Stimulated activated CD4-positive, alpha-beta T cell treated with anti-CD3 and anti-CD28 coated beads, Interleukin-4, amount 100 ng/mL, for 48 hours (primary cell): Measurements from ENCODE around the gene PPM1M.
"Not testable (repeated sequence)": the region's sequence is repeated elsewhere in the genome, so short reads cannot be mapped to it uniquely, and the experiment has no call there.

Experiments
- DNase-seq, 2 donors: peaks; one replicate each; pipeline ENCODE4 v3.0.0-alpha.2; 2020; ENCODE audit warnings: low read depth in 2 of 2

The PPM1M gene

DNA sequence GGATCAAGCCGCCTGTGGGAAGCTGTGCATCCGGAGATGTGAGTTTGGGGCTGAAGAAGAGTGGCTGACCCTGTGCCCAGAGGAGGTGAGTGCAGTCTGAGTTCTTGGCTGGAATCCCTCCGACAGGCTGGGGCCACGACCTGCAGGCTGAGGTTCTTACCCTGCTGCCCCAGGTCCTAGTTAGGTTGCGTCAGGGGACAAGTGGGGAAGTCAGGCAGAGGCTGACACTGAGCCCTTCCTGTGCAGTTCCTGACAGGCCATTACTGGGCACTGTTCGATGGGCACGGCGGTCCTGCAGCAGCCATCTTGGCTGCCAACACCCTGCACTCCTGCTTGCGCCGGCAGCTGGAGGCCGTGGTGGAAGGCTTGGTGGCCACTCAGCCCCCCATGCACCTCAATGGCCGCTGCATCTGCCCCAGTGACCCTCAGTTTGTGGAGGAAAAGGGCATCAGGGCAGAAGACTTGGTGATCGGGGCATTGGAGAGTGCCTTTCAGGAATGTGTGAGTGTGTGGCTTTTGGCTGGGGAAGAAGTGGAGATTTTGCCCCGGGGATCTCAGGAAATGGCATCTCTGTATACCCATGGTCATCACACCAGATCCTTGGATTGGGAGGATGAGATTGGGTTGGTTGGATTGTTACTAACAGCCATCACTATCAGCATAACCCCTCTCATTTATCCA is 1.3 kb downstream of the PPM1M start:
- no peak for DNase-seq

GRCh38 chr3:52247409-52248164 is 2.0 kb downstream of the PPM1M start:
- no peak for DNase-seq

GRCh38 chr3:52248165-52248541 is 2.6 kb downstream of the PPM1M start:
- DNase-seq = no peak

DNA sequence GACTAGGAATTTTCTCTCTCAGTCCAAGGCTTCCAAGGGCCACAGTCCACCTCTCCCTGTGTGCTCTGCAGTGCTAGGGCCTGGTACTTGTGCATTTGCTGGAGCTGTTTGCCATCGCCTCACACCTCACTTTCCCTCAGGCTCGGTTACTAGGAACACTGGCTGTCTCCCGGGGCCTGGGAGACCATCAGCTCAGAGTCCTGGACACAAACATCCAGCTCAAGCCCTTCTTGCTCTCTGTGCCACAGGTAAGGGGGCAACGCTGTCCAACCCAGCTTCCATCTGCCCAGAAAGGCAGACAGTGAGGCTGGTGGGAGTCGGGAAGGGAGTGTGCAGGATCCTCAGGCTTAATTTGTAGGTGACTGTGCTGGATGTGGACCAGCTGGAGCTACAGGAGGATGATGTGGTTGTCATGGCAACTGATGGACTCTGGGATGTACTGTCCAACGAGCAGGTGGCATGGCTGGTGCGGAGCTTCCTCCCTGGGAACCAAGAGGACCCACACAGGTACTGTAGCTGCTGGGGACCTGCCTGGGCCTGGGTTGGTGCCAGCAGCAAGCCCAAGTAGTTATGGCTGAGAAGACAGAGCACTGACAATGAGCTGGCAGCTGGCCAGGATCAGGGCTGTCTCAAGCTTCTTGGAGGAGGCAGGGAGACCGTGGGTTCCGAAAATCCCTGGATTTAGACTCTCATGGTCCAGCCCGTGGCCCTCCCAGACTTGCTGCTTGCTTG is 3.4 kb downstream of the PPM1M start:
- no peak for DNase-seq

DNA sequence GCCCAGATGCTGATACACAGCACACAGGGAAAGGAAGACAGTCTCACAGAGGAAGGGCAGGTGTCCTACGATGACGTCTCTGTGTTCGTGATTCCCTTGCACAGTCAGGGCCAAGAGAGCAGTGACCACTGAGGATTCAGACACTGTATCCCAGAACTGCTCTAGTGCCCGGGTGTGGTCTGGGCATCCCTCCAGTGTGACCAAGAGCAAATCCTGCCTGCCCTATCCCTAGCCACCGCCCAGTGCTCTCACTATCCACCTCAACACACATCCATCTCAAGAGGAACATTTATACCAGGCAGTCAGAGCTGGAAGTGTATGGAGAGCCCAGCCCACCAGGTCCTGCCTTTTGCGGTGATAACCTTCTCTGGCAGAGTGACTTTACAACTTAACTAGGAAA is 4.1 kb downstream of the PPM1M start:
- no peak for DNase-seq

DNA sequence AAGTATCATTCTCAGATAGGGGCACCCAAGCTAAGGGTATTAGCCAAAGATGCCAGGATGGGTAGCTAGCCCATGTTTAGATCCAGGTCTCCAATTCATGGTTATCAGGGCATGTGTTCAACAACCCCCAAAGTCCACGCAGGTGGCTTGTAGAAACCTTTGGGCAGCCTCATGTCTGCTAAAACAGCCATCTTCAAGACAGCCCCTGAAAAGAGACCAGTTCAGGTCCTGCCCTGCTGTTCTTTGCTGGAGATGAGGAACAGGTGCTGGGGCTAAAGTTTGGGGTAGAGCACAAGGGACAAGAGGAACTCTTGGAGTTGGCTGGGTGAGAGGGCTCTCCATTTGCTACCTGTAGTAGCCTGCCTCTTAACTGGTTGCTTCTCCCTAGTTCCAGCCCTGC is 4.6 kb downstream of the PPM1M start:
- no peak for DNase-seq

GRCh38 chr3:52253314-52254304 is 8.1 kb downstream of the PPM1M start:
- DNase-seq = peak; percentile 64 to 80

DNA sequence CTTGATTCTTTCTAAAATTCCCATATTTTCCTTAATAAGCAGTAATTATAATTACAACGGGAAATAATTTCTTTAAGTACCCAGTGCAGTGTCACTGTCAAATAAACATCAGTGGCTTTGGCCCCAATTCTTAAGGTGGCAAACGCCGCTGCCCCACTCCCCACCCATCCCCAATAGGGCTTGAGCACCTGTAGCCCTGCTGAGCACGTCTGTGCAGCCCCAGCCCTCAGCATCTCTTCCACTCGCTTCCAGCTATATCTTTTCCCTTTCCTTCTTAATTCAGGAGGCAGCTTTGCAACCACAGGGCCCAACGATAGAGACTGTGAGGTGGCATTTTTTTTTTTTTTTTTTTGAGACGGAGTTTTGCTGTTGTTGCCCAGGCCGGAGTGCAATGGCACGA is 9.0 kb downstream of the PPM1M start:
- DNase-seq = no peak

DNA sequence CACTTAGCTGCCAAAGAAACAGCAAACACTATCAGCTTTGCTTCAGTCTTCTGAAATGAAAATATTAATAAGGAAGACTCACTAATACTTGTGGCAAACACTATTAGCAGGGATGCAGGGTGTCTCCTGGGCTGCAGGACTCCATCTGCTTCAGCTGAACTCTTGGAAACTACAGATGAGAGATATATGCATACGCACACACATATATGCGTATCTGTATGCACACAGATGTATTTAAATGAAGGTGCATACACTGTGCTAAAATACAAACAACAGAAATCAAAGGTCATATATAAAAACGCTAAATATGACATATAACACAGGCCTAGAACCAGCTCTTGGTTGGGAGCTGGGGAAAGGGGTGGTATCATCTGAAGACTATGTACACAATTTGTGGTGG is 10.6 kb downstream of the PPM1M start:
- no peak for DNase-seq

GRCh38 chr3:52256622-52257021 is 11.1 kb downstream of the PPM1M start:
- DNase-seq = no peak

- DNase-seq = no peak
These were observed 12.4 kb downstream of the PPM1M start for GRCh38 chr3:52257911-52258310.

DNA sequence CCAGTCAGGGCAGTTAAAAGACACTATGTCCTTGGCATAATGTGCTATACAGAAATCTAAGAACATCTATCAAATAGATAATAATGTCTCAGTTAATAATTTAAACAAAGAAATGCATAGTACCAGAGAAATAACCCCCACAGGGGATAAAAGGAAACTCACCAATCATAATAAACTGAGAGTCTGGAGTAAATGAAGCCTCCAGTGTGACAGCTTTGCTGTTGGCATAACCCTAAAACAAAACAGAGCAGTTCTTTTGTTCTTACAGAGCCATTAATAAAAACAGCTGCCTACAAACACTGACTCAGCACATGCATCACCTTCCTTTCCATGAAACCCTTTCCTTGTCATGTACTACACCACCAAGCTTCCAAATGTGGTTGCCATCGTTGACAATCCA is 13.5 kb downstream of the PPM1M start:
- no peak for DNase-seq

DNA sequence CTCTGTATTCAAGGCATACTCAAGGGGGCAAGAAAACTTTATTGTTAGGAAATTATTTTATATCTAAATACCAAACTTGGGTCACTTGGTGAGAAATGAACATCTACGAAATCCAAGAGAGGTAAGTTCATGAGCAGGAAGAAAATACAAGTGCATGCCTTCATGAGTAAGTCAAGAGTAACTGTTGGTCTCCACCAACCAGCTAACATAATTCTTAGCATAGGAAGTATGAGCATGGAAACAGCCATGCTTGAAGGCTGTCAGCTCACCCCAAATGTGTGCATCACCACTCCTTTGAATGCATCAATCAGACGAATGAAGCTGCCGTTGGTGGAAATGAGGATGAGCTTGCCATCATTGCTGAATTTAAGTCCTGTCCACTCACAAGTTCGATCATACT is 13.9 kb downstream of the PPM1M start:
- no peak for DNase-seq

- no peak for DNase-seq
These were observed 16.9 kb downstream of the PPM1M start for GRCh38 chr3:52262447-52262846.

DNA sequence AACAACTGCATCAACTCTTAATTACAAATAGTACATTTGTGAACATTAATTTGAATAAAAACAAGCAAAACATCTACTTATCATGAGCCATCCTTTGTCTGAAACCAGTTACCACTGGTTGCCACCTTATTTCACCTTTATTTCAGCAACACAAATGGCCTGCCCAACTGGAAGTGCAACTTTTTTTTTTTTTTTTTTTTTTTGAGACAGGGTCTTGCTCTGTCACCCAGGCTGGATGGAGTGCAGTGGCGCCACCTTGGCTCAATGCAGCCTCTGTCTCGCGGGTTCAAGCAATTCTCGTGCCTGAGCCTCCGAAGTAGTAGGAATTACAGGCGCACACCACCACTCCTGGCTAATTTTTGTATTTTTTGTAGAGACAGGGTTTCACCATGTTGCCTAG is 19.8 kb downstream of the PPM1M start:
- no peak for DNase-seq

DNA sequence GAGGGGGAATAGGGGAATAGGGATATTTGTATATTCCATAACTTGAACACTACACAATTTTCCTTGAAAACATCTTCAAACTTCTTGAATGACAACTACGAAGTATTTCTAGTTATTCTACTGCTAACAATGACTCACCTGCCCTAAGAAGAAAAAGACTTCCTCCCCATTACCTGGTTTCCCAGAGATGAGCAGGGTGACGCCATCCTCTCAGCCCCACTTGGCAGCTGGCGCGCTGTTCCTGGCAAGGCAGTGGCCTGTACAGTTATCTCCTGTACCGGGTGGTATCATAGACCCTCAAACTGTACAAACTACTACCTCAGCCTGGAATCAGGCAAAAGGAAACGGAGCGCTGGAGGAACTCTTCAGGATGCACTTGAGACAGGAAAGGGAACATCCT is 22.5 kb downstream of the PPM1M start:
- DNase-seq = no peak

DNA sequence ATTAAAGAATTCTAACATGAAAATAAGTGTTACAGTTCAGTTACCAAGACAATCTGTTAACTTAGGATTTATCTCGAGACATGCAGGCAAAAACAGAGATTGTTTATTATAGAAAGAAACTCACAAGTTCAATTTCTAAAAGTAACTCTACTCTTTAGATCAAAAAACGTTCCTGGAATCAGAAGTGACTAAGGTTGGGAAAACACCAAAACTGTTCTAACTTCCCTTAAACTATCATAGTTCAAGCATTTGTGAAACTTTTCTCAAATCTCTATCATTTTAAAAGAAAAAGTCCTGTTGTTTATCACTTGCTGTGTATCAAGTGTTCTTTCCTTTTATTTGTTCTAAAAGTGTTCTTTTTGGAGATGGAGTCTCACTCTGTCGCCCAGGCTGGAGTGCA is 24.2 kb downstream of the PPM1M start:
- no peak for DNase-seq

GRCh38 chr3:52270252-52270754 is 24.7 kb downstream of the PPM1M start:
- no peak for DNase-seq

- DNase-seq = not testable (repeated sequence)
These were observed 26.6 kb downstream of the PPM1M start for GRCh38 chr3:52272172-52272571.

- no peak for DNase-seq
These were observed 27.3 kb downstream of the PPM1M start for GRCh38 chr3:52272831-52273230.

DNA sequence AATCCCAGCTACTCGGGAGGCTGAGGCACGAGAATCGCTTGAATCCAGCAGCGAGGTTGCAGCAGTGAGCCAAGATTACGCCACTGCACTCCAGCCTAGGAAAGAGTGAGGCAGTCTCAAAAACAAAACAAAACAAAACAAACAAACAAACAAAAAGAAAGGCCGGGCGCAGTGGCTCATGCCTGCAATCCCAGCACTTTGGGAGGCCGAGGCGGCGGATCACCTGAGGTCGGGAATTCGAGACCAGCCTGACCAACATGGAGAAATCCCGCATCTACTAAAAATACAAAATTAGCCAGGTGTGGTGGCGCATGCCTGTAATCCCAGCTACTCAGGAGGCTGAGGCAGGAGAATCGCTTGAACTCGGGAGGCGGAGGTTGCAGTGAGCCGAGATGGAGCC is 29.2 kb downstream of the PPM1M start:
- DNase-seq = not testable (repeated sequence)
